ENCODE results near the gene MDH1.
"Not testable (repeated sequence)": the region's sequence is repeated elsewhere in the genome, so short reads cannot be mapped to it uniquely, and the experiment has no call there.

The MDH1 gene

DNA sequence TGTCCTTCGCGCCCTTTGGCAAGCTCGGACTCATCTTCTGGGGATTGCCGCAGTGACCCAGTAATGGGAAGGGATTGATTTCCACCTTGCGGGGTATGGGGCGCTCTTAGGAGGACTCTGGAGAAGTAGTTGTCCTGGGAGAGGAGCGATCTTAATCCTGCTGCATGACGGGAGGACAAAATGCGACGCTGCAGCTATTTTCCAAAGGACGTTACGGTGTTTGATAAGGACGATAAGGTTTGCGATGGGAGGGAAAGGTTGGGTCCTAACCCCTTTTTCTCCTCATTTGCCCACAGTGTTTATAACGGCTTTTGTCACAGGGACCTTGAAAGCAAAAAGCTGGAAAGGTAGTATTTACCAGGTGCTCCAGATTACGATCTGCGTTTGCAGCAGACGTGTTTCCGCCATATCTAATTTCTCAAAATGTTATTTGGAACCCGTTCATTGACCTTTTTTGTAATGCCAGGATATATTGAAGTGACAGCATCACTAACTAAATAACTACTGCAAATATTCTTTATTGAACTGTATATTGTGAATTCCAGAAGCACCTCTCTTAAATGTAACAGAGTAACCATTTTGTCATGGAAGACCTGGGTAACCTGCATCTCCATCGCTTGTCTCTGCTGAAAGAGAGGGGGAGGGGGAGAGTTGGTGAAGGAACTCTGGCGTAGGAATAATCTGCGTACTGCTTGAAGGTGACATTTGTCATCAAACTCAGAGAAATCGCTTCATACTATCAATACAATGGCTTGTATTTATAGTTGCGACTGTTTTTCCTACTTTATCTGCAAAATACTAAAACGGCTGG lies 590 bp downstream of the MDH1 start:
- DNase-seq, result no peak

DNA sequence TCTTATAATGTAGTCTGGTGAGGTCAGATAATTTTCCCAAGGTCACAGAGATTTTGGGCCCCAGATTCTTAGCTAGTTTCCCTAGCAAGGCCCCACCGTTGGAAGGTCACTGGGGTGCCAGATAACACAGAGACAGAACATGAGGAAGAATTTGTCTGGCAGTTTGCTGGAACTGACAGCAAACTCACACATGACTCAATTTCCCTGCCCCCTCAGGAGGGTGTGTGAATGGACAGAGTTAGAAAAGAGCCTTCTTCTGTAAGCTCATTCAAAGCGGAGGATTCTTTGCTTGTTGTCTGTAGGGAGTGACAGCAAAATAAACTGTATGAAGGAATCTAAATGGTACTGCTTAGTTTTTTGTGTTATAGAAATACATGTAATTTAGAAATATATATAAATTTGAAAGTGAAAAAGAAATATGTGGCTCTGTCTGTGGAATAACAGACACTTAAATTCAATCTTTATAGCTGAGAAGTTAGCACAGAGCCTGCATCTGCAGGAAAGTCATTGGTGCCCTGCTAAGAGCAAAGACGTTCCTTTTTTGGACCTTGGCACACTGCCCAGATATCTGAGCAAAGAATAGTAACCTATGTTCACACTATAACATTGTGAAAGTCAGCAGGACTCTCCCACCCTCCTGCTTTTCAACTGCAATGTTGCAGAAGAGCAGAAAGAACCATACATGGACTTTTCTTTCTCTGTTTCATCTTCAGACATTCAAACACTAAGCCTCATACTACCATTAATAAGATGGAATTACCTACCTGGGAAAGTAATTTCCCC lies 2.1 kb downstream of the MDH1 start:
- no peak for DNase-seq

DNA sequence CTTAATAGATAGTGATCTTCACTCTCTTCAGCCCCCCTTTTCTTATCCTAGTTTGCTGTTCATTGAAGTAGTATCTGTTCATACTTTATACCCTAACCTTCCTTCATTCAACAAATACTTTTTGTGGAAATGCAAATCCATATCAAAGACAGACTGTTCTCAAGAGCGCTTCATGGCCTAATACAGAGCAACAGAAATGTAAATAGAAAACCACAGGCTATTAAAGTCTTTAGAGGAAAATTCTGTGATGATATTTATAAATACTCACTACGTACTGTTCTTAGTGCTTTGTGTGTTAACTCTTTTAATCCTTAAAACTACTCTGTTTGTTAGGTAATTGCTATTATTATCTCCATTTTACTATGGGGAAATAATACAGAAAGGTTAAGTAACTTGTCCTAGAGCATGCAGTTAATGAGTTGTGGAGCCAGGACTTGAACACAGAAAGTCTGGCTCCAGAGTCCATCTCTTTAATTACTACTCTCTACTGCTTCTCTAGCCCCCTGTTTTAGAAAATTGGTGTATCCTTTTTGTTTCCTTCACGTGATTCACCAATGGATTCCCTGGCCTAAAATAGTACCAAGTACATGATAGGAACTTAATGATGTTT lies 2.9 kb downstream of the MDH1 start:
- no peak for DNase-seq

DNA sequence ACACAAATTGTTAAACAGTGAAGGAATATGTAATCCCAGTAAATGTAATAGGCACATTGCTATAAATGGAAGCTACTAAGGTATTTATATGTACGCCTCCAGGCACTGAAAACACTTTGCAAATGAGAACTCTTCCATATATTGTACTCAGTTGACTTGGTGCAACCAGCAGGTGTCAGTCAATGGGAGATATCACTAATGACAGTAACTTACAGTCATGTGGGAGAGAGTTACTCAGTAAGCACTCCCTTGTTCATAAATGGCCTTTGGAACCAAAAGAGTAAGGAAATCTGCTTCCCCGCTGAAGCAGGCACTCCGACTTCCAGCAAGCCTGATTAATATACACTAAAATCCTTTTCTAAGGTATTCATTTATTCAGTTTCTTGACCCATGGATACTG lies 5.9 kb downstream of the MDH1 start:
- no peak for DNase-seq

DNA sequence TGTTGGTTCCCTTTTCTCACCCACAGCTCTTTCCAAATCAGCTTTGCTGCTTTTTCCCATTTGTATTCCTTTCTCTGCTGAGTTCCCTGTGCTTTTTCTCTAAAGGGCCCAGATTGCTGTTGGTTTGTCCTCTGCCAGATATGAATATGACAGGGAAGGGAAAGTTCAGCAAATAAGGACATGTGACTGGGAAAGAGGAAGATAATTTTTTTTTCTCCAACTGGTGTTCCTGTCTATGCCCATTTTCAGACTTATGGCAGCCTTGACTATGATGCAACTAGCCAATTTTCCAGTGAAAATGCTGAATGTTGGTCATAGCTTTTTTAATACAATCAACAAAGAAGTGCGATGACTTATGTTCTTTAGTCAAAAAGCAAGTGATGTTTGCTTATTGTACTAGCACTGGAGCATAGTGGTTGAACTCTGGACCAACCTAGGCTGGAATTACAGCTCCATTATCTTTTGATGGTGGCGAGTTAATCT lies 7.7 kb downstream of the MDH1 start:
- DNase-seq, result no peak

DNA sequence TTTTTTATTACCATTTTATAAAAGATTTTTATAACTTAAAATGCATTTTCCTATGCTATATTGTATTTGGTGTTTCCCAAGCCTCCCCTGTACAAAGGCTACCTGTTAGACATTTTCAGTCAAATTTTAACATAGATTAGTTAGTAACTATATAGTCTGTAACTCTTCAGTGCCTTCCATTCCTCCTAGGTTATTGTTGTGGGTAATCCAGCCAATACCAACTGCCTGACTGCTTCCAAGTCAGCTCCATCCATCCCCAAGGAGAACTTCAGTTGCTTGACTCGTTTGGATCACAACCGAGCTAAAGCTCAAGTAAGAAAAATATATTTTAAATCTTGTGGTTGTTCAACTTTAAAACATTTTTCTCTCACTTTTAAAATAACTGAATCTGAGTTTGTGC lies 10.2 kb downstream of the MDH1 start:
- DNase-seq, result no peak

DNA sequence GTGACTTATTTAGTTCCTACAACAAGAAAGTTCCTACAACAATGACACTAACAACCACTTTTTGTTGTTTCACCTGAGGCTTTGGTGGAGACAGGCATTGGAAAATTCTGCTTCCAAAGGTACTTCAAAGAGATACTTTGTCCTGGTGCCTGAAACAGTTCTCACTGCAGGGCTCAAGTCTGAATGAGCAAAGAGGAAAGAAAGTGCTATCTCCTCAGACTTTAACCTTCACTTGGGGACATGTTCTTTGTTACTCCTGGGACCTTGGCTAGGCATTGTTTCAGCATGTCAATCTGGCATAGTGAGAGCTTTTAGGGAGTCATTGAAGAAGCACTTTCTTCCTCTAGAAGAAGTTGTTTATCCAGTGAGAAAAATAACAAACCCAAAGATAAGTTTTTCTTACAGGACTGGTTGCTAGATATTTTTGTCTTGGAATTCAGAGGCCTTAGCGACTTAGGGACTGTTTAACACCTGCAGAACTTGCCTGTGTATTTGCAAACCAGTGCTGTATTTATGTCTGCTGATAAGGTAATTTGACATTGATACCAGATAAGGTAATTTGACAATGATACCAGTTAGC lies 12.2 kb downstream of the MDH1 start:
- no peak for DNase-seq

DNA sequence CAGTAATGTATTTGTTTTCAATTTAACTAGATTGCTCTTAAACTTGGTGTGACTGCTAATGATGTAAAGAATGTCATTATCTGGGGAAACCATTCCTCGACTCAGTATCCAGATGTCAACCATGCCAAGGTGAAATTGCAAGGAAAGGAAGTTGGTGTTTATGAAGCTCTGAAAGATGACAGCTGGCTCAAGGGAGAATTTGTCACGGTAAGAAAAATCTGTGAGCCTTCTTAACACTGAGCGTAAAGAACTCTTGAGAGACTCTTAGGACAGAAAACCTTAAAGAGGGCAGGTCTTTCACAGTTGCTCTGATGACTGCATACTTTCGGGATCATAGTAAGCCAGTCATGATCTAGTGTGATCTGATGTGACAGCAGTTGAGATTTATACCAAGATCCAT lies 15.9 kb downstream of the MDH1 start:
- DNase-seq, result no peak

DNA sequence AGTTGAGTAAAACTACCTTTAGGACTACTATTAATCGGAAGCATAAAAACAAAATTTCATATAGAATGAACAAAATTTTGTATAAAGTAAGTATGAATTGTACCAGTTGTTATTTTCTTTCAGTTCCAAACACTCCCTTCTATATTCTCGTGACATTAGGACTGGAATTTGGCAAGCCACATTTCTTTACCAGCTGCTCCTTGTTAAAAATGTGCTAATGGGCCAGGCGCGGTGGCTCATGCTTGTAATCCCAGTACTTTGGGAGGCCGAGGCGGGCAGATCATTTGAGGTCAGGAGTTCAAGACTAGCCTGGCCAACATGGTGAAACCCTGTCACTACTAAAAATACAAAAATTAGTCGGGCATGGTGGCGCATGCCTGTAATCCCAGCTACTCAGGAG lies 20.1 kb downstream of the MDH1 start:
- not testable (repeated sequence) for DNase-seq

DNA sequence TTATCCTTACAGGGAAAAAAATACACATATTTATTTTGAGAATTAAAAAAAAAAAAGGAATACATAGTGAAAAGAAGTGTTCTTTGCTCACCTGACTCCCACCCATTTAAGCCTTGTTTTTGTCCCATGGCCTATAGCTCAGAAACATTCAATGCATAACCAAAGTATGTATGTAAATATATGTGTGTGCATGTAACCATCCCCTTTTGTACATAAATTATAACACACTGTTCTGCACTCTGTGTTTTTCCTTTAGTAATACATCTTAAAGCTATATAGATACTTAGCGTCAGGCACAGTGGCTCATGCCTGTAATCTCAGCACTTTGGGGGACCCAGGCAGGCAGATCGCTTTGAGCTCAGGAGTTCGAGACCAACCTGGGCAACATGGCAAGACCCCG lies 21.8 kb downstream of the MDH1 start:
- no peak for DNase-seq

DNA sequence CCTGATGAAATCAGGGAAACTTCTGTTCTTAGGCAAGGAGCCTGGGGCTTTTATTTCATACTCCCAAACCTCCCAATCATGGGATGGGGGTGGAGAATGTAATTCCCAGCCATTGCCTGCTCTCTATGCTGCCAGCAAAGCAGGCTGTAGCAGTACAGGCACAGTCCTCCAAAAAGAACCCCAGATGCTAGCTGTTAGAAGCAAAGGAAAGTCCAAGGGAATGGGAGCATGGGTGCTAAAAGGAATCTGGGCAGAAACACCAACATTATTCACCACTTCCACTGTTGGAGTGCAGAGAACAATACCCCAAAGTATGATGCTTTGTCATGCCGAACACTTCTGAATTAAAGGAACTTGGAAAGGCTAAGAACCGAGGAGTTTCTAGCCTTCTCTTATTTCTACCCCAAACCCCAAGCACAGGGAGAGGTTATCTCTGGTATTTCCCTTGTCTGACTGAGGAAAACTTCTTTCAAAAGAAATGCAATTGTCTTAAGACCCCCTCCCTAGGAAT lies 24.7 kb downstream of the MDH1 start:
- DNase-seq, result no peak

DNA sequence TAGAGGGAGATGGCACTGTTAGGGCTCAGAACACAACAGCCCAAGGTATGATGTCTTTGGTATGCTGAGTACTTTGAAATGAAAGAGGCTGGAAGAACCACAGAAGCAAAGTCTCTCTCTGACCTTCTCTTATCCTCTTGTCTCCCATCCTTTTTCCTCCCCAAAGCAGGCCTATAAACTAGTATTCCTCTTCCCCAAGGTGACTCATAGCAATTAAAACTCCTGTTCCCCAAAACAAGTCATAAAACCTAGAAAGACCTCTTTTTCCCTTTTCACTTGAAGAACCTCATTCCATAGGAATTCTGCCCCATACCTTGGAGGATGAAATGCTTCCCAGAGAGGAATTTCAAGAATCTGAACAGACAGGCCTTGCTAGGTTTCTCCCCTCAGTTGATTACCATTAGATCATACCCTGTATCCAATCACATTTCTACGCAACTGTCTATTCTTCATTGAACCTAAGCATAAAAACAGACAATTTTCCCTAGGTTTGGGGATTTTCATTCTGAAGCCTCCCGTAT lies 25.7 kb downstream of the MDH1 start:
- no peak for DNase-seq

DNA sequence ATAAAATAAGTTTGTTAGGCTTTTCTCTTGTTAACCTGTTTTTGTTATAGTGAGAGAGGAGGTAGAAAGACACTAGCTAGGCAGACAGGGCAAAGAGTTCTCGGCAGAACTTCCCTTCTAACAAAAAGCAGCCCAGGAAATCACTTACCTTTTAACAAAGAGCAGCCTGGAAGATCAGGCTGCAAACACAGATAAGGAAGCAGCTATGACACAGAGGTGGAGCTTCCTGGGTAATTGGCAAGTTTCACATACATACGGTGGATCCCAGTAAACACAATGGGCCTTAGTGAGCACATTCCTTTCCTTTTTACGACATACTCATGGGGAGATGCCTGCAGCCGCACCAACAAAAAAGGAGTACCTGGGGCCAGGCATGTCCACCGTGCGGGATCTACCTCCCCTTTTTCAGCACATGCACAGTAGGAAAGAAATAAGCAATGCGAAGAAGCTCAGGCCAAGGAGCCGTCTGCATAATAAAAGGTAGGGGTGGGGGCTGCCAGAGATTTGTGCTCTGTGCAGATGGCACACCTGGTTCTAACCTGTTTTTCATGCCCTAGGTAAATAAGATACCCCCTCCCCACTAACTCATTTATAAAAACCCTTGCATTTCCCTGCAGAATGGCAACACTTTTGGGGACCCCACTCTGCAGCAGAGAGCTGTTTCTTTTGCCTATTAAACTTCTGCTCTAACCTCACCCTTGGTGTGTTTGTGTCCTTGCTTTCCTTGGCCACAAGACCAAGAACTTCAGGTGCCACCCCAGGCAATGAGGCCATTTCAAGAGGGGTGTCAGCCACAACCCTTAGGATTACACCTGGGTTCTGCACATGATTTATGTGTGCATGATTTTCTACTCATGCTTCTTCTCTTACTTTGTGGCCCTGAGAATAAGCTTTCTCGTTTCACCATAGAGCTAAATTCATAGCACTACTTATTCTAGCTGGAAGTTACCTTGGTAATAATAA lies 26.5 kb downstream of the MDH1 start:
- no peak for DNase-seq

DNA sequence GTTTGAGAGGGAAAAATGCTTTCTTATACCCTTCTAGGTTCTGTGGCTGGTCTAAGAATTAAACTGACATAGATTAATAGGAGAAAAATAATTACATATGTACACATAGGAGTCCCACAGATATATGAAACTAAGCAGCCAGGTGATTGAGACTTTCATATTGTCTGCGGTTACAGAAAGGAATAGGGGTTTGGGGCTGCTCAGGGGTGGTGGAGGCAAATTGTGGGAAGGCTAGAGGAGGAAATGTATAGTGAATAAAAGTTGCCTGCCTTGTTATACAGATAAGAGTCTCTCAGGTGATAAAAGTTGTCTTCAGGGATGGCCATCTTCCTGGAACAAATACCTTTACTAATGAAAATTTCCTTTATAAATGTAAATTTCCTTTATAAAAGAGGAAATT lies 28.6 kb downstream of the MDH1 start:
- DNase-seq, result no peak

DNA sequence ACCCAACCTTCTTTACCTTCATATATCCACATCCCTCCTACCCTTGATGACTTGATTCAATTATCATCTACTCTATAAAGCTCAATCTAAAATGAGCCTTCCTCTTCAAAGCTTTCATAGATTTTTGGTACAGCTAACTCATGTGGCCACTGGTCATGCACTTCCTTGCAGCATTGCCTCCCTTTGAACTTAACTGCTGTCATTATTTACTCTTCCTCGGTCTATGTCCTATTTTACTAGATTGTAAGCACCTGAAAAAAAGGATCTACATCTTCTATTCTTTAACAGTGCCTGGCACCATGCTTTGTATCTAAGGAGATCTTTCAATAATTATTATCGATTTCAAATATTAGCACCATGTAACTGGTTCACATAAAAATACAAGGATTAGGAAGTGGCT lies 30.6 kb downstream of the MDH1 start:
- DNase-seq, result no peak

DNA sequence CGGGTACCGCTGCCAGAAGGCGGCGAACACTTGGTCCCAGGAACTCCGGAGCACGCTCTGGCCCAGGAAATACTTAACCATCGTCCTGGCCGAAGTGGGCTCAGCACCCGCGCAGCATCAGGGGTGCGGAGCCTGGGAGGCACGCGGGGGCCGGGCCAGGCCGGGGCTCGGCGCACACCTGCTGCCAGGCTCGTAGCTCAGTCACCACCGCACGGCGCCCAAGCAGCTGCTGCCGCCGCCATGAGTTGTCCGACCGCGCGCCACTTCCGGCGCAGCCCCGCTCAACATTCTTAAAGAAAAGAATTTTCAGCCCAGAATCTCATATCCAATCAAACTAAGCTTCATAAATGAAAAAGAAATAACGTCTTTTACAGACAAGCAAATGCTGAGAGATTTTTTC lies 34.0 kb downstream of the MDH1 start:
- DNase-seq, result no peak

DNA sequence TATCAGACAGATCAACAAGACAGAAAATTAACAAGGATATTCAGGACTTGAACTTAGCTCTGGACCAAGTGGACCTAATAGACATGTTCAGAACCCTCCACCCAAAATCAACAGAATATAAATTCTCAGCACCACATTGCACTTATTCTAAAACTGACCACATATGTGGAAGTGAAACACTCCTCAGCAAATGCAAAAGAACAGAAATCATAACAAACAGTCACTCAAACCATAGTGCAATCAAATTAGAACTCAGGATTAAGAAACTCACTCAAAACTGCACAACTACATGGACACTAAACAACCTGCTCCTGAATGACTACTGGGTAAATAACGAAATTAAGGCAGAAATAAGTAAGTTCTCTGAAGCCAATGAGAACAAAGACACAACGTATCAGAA lies 35.0 kb downstream of the MDH1 start:
- not testable (repeated sequence) for DNase-seq

DNA sequence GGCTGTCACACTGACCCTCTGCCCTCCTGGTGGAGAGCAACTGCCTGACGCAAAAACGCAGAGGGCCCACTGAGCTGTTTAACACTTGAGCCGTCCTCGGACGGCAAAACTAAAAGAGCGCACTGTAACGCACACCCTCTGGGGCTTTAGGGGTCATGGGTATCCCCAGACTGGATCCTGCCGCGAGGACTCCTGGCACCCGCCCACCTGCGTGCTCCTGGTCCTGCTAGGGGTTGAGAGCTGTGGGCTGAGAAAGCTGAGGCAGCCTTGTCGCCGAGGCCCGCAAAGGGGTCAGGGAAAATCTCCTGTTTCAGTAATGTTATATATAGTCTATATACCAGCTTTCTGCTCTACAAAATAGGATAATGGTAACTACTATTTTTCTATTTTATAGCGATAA lies 39.1 kb downstream of the MDH1 start:
- no peak for DNase-seq

DNA sequence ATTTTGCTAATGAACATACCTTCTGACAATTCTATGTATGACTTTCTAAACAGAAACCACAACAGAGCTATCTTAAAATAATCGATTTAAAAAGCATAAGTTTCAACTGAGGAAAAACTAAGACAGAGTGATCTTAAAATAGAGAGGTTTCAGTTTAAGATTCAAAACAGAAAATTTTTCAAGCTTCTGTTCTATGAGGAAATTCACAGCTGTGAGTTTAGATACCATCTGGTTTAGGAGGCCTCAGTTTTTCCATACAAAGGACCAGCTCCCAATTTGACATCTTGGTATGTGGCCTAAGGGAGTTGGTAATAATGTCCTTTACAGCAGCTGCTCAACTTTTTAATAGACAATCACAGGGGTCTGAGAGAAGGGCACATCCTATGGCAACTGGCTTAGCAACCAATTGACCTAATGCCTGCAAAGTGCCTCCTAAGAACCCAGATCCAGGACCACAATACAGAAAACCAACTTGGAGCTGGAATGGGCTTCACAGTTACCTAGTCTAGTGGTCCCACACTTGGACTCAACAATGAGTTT lies 39.7 kb downstream of the MDH1 start:
- no peak for DNase-seq

DNA sequence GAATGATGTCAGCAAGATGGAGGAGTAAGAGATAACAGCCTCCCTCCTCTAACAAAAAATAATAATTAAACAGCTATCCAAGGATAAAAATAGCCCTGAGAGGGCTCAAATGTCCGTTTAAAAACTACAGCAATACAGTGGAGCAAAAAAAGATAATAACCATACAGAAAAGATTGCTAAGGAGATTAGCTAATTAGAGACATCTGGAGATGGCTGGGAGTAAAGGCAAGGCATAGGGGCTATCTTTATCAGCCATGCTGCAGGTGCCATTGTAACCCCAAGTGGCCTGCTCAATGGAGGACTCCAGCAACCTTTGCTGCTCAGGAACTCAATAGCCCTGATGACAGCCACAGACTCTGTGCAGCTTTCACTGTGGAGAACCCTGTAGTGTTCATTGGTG lies 42.7 kb downstream of the MDH1 start:
- no peak for DNase-seq

DNA sequence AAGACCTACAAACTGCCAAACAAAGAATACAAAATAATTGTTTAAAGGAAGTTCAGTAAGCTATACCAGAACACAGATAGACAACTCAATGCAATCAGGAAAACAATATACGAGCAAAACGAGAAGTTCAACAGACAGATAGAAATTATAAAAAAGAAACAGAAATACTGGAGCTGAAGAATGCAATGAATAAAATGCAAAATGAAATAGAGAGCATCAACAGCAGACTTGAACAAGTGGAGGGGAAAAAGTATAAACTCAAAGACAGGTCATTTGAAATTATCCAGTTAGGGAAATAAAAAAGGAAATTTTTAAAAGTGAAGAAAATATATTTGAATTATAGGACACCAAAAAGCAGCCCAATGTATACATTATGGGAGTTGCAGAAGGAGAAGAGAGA lies 43.6 kb downstream of the MDH1 start:
- no peak for DNase-seq

DNA sequence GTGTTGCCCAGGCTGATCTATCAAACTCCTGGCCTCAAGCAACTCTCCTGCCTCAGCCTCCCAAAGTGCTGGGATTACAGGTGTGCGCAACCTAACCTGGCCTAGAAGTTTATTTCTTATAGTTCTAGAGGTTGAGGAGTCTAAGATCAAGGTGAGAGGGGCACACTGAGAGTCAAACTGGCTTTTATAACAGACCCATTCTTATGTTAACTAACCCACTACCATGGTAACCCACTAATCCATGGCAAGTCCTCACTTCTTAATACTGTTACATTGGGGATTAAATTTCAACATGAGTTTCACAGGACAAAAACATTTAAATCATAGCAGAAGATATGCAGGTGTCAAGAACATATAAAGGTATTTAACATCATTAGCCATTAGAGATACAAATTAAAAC lies 50.6 kb downstream of the MDH1 start:
- no peak for DNase-seq

All from activated naive CD4-positive, alpha-beta T cell (primary cell).